ENCODE results near the gene CD44.

Gene CD44

GRCh38 chr11:35239471-35240075, 100.6 kb downstream of the CD44 start:
- peak; percentile 52 to 61 for DNase-seq

- no peak for DNase-seq
Measured at GRCh38 chr11:35241083-35241482, 102.1 kb downstream of the CD44 start.

DNA sequence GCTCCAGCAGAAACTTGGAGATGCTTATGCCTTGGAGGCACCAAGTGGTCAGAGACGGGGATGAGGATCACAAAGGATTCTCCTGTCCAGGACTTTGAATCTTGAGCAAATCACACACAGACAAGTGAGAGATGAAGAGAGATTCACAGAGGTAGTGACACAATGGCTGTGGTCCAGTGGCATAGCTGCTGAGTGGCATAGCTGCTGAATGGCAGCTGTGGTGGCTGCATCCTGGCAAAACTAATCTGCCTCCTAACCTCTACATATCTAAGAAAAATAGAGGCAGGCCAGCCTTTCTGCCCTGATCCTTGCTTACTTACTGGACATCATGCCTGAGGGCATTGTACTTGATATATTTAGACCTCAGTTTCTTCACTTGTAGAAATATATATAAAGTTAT, 102.6 kb downstream of the CD44 start:
- no peak for DNase-seq

DNA sequence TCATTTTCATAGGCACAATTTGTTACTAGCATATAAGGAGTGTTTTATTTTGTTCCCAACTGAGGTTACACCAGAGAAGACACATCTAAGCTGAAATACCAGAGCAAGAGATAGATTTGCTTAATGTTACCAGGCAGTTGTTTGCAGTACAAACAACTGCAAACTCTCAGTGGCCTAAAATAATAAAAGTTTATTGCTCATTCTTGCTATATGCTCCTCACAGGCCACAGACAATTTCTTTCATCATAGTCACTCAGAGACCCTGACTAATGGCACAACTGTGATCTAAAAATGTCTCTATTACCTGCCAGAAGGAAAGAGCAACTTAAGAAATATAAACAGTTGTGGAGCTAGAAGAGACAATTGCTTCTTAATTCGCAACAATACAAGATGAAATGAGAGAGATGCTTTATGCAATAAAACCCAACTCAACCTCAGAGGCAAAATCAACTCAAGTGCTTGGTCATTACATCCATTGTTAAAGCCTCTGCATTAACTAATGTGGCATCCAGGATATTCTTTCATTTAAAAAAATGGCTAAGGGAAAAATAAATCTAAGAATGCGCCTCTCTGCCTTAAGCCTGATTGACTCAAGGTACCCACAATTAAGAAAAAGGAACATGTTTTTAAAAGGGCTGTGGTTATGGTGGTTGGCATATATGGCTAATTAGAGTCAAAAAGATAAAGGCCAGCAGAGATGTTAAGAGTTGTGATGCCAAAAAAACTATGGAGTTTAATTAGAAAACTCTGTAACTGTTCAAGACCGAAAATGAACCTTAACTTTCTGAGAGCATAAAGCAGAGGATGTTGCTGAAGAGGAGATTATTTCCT, 103.7 kb downstream of the CD44 start:
- no peak for DNase-seq

DNA sequence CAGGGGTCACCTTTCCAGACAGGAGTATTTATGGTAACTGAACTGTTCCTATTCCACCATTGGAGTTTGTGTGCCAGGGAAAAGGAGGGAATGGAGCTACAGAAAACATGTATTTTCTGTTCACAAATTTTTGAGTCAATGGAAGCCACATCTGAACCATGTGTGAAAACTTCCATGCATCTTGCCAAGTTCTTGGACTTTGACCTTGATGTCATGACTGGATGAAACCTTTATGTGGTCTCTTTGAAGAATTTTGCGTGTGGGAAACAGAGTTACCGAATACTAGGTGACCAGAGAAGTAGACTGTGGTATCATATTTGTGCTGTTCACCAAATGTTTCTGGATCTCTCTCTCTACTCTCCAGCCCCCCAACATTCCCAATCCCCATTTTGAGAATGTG, 104.8 kb downstream of the CD44 start:
- DNase-seq, result no peak

DNA sequence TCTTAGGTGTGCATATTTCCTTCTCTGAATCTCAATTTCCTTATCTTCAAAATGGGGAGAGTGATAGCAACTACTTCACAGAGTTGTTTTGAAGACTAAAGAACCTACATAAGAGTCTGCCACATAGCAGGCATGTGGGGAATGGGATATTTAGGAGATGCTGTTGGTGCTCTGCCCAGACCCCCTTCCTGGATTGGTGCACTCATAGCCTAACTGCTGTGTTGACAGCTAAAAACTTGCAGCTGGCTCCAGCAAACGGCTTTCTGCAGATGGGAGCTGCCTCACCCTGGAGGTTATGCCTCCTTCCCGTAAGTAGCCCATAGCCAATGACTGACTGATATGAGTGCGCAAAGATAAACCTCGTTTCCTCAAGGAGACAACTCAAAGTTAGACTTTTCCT, 106.1 kb downstream of the CD44 start:
- no peak for DNase-seq

DNA sequence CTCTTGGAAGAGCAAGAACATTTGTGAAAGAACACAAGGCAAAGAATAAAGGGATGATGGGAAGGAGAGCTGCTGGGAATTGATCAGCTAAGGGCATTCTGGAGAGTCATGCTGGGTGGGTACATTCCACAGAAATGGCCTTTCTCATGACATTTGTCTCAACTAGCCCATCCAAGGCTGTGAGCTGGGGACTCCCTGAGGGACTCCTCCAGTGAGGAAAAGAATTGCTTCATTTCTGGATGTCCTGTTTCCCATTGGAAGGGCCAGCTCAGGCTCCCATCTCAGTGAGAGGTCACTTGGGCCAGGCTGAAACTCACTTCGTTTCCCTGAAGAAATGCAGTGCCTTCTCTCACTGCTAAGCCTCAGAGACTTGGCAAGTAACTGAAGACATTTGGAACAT, 106.8 kb downstream of the CD44 start:
- no peak for DNase-seq

GRCh38 chr11:35246745-35247144, 107.8 kb downstream of the CD44 start:
- no peak for DNase-seq

GRCh38 chr11:35247428-35247827, 108.5 kb downstream of the CD44 start:
- DNase-seq, result no peak

- DNase-seq, result no peak
Measured at GRCh38 chr11:35247863-35248262, 108.9 kb downstream of the CD44 start.

GRCh38 chr11:35248558-35249323, 109.8 kb downstream of the CD44 start:
- DNase-seq, result no peak

DNA sequence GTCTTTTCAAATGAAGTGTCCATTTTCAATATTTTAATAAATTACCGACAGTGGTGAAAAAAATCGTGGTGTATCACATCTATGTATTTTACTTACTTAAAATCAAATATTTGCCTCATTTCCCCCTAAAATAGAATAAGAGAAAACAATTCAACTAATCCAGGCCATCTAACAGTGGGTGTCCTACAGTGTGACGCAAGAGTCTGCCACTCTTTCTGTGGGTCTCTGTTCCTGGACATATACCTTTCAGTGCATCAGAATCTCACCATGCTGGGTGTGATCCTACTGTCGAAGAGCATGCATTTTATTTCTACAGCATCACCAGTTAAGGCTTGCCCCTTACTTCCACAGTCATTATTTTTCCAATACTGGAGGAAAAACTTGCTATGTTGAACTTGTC, 111.2 kb downstream of the CD44 start:
- DNase-seq, result no peak

- peak; percentile 75 to 76 for DNase-seq
Measured at GRCh38 chr11:35250621-35251020, 111.7 kb downstream of the CD44 start.

- no peak for DNase-seq
Measured at GRCh38 chr11:35253237-35253636, 114.3 kb downstream of the CD44 start.

DNA sequence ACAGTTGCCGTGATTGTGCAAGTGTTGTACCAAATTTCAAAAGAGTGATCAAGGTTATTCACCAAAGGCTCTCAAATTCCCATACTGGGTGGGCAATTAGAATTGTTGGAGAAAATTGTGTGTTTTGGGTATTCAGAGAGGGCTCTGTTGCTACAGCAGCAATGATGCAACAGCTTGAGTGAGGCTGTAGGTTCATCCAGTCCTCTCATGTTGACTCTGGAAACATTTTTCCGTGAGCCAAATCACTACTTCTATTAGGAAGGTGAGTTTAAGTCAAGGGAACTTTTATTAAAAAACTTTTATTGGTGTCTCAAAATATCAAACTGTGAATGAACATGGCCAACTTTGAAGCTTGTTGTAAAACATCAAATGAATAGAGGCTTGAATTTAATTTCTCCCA, 116.5 kb downstream of the CD44 start:
- no peak for DNase-seq

GRCh38 chr11:35256296-35256695, 117.3 kb downstream of the CD44 start:
- no peak for DNase-seq

- DNase-seq, result peak; percentile 49 to 50
Measured at GRCh38 chr11:35257281-35257680, 118.3 kb downstream of the CD44 start.

DNA sequence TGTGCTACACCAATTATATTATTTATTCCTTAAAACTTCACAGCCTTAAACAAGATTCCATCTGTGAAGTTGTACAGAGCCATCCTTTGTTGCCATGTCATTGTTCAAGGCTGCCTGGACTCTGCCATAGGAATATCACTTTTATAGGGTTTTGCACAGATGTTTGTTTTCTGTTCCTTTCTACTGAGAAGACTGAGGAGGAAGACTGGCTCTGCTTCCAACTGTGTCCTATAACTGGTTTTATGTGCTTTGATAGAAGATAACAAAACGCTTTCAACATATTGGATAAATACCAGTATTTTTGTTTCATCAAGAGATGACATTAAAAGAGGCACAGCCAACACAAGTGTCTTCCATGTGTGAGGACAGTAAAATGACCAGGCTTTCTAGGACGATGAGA, 120.6 kb downstream of the CD44 start:
- no peak for DNase-seq

DNA sequence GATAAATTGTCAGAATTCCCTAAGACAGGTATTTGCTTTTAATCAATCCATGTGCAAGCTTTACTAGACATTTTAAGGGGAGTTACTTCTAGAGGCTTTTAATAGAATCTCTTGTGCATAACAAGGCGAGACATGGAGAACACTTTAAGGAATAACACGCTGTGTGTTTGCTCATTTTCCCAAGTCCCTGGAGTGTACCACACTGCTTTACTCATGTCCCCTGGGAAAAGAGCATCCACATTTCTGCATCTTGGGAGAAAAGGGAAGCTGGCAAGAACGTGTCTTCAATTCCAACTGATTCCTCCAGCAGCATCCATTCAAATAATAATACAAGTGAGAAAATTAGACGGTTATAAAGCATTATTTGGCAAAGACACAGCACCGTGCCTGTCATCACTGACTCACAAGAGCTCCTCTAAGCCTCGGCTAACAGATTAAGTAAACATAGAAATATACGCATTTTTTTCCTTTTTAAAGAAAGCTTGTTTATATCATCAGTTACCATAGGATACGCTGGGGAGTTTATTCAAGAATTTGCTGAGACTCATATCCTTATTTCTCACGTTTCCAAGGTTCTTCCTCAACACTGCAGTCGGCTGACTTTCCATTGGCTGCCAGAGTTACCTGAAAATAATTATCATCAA, 121.5 kb downstream of the CD44 start:
- DNase-seq, result no peak

DNA sequence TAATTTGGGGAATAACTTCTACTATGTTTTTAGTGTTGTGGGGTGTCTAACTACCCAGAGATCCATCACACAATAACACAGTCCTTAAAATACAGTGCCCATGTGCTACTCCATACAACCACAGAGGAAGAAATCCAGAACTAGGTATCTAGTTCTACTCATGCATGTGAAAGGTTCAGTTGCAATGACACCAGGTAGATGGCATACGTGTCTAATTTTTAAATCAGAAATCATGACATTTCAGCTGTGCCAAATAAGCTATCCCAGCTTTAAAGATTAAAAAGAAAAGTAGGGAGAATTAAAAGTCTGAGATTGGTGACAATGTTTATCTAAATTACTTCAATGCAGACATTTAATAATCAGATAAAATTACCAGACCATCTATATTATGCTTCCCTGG, 122.2 kb downstream of the CD44 start:
- DNase-seq, result no peak

DNA sequence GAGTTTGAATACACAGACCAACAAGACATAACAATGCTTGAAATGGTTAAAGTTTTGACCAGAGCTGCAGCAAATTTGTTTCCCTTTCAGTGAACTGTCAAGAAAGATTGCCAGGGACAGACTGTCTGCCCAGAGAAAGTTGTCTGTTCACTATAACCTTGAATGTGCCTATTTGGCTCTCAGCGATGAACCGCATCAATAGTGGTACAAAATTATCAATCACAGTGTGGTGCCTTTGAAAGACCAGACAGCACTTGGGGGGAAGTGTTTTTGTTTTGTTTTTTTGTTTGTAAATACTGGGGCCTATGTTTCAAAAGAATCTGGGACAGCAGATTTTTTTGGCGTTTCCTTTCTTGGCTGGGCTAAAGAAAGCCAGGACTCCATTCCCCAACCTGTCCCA, 123.1 kb downstream of the CD44 start:
- DNase-seq, result no peak

DNA sequence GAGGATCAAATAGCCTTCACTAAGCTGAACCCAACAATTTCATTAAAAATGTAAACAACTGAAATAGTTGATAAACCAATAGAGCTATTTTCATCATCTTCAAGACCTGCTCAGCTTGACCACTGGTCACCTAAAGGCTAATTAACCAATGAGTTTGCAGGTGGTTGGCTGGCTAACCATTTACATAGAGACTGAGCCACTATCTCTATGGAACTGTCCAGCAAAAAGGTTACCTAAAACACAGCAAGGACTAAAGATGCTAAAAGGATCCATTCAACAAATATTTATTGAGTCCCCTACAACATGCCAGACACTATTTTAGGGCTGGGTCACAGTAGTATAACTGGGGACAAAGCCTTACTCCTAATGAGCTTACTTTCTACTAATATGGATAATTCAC, 123.8 kb downstream of the CD44 start:
- no peak for DNase-seq

DNA sequence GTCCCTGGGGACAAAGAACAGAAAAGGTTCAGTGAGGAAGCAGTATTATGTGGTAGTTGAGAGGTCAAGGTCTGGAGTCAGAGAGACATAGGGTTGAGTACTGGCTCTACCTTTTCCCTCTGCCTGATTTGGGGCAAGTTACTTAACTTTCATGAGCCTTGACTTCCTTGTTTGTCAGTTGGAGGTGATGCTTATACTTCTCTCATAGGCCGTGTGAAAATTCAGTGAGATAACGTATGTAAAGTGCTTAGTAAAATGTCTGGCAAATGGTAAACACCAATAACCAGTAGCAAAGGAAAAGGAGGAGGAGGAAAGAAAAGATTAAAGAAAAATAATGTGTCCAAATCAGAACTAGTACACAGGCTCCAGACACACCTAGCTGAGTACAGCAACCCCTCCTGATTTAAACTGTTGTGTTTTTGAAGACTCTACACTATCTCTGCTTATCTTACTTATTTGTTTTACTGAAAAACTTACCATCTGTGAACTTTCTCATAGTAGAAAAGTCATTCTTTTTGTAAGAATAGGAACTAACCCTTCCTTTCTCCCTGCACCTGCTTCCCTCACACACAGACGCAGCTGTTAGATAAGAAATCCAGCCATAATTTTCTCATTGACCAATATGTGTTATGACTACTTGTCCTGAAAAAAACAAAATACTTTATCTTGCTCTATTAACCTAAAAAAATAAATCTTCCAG, 126.9 kb downstream of the CD44 start:
- DNase-seq, result no peak
